Brain microvascular endothelial cell (primary cell): ENCODE data around the gene PAM16.

Experiments used
- DNase-seq: peaks from one replicate; pipeline ENCODE4 v3.0.0-alpha.2; 2020
- H3K27ac ChIP-seq: fragments of 250-450 bp; sonication (Bioruptor Pico); 2 replicates; pipeline ENCODE4 v1.5.1; 2020; ENCODE audit warnings: mild to moderate bottlenecking, moderate library complexity
- H3K27me3 ChIP-seq: fragments of 250-450 bp; sonication (Bioruptor Pico); replicated peaks from 2 replicates; pipeline ENCODE4 v1.5.1; 2020; ENCODE audit warnings: mild to moderate bottlenecking
- H3K36me3 ChIP-seq: fragments of 250-450 bp; sonication (Bioruptor Pico); replicated peaks from 2 replicates; pipeline ENCODE4 v1.5.1; 2020; ENCODE audit warnings: mild to moderate bottlenecking
- H3K4me3 ChIP-seq: 2 replicates; pipeline ENCODE4 v1.5.1; 2011; ENCODE audit warnings: low read depth, mild to moderate bottlenecking, control low read depth, low read length, moderate library complexity
- CTCF ChIP-seq: IDR thresholded peaks from 2 replicates; pipeline ENCODE4 v1.5.1; 2011; ENCODE audit warnings: low read depth, mild to moderate bottlenecking, moderate library complexity, low read length, control low read depth, inconsistent platforms; ENCODE audit errors: missing control alignments
- in situ Hi-C: cut with HindIII; loops from 2 replicates; pipeline ENCODE4 v1.10.0; 2017; ENCODE audit warnings: low sequenced_read_pairs, low pct_ligation_motif_present

The PAM16 gene

DNA sequence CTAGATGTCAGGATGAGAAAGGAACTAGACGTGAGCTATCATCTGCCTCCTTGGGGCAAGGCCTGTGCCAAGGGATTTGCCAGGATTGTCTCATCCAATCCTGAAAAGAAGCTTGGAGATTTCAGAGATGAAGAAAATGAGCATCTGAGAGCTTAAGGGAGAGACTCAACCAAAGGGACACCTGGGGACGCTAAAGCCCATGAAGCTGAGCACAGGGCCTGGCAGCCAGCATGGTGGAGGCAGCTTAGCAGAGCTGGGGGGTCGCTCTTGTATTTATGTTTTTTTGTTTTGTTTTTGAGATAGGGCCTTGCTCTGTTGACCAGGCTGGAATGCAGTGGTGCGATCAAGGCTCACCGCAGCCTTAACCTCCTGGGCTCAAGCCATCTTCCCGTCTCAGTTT is 53.6 kb downstream of the PAM16 start:
- DNase-seq, result no peak
- no peak for TF ChIP-seq CTCF
- H3K27me3 ChIP-seq, result no peaks in the 10 kb centered on the region
- H3K27ac ChIP-seq, result no peak overlapping the region
- in situ Hi-C loops, result no loop called here
- H3K4me3 ChIP-seq, result no peak overlapping the region
- no peaks in the 10 kb centered on the region for H3K36me3 ChIP-seq

DNA sequence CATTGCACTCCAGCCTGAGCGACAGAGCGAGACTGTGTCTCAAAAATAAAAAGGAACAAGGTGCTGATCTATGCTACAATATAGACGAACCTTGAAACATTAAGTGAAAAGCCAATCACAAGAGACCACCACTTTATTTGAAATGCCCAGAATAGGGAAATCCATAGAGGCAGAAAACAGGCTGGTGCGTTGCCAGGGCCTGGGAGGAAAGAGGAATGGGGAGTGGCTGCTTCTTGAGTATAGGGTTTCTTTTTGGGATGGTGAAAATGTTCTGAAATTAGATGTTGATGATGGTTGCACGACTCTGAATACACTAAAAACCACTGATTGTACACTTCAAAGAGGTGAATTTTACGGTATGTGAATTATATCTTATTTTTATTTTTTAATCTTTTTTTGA is 55.5 kb downstream of the PAM16 start:
- no peak for DNase-seq
- Histone ChIP-seq H3K4me3 (no peak overlapping the region), H3K36me3 (no peaks in the 10 kb centered on the region), H3K27me3 (no peaks in the 10 kb centered on the region), H3K27ac (no peak overlapping the region)
- no peak for TF ChIP-seq CTCF
- in situ Hi-C loops, result no loop called here

DNA sequence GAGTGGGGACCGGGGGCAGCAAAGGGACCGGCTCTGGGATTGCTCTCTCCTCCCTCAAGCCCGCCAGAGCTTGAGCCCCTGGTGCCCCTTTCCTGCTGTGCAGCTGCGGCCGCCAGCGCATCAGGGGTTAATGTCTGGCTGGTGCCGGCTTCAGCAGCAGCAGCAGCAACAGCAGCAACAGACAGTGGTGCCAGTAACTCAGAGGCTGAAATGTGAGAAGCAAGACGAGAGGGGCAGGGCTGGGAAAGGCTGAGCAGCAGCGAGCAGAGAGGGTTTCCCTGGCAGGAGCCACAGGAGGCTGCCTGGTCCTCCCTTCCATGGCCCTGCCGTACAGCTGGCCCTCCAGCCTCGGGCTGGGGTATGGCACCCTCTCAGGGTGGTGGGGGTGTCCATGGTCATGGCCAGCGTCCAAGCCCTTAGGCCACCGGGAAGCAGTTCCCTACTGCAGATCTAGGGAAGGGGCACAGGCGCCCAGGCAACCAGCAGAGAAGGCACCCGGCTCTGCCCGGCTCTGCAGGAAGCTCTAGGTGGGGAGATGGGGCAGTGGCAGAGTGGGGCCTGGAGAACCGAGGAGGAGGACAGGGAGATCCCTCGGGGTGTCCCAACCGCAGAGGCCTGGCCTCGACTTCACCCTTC is 57.2 kb downstream of the PAM16 start:
- H3K36me3 ChIP-seq, result no peaks in the 10 kb centered on the region
- no peak for TF ChIP-seq CTCF
- H3K27me3 ChIP-seq, result no peaks in the 10 kb centered on the region
- no peak overlapping the region for H3K27ac ChIP-seq
- in situ Hi-C loops, result no loop called here
- peak overlapping the region; percentile 22 for H3K4me3 ChIP-seq
- peak; percentile 76 for DNase-seq

- TF ChIP-seq CTCF, result no peak
- Histone ChIP-seq H3K27ac (no peak overlapping the region), H3K27me3 (no peaks in the 10 kb centered on the region), H3K36me3 (no peaks in the 10 kb centered on the region), H3K4me3 (no peak overlapping the region)
- in situ Hi-C loops, result no loop called here
- DNase-seq, result no peak
Measured at GRCh38 chr16:4293181-4293716, 57.9 kb downstream of the PAM16 start.

DNA sequence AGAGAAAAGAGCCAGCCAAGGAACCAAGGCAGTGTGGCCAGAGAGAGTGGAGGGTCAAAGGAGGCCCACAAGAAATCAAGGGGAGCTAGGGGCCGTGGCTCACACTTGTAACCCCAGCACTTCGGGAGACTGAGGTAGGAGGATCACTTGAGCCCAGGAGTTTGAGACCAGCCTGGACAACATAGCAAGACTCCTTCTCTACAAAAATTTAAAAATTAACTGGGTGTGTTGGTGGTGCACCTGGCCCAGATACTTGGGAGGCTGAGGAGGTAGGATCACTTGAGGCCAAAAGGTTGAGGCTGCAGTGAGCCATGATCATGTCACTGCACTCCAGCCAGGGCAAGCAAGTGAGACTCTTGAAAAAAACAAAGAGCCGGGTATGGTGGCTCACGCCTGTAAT is 59.4 kb downstream of the PAM16 start:
- in situ Hi-C loops, result no loop called here
- Histone ChIP-seq H3K4me3 (no peak overlapping the region), H3K27ac (no peak overlapping the region), H3K36me3 (no peaks in the 10 kb centered on the region), H3K27me3 (no peaks in the 10 kb centered on the region)
- DNase-seq, result no peak
- no peak for TF ChIP-seq CTCF
